ENCODE measurements around the gene ZCCHC9. TPM values are rescaled to one million over a fixed set of nuclear protein-coding genes. Genes with fewer than 3 reads are reported as not detected.

Gene ZCCHC9
- total RNA-seq, 1 experiment from 2014 or later, result 32.2 TPM

DNA sequence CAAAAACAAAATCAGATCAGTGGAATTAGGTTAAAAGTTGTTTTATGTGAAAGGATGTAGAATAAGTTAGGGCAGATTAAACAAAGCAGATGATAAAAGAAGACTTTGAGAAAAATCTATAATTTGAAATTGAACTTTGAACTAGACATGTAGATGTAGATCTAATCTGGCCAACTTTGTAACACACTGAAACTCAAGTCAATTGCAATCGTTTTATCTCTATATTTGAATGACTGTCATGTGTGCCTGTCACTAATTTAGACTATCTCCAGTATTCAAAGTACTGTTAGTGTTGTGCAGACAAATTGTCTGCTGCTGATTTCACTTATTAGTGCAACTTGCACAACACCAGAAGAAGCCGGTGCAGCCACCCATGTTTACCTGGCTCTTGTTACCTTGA, 52.7 kb downstream of the ZCCHC9 start:
- no peak overlapping the region for H2BK20ac ChIP-seq (ENCODE audit: low read depth, low read length, poor library complexity, severe bottlenecking)
- no peak overlapping the region for H3K4ac ChIP-seq (ENCODE audit: low read depth, low read length)
- H4K8ac ChIP-seq (replicated peaks; ENCODE audit: insufficient read length, low read depth, low read length), result no peak overlapping the region
- H3K9me3 ChIP-seq (ENCODE audit: control insufficient read depth, low read depth, low read length), result no peaks in the 10 kb centered on the region
- no peak overlapping the region for H3K9ac ChIP-seq (ENCODE audit: extremely low read depth, insufficient read length, low read length)
- no peak overlapping the region for H4K91ac ChIP-seq (ENCODE audit: insufficient read length, low read depth, low read length)
- no peaks in the 10 kb centered on the region for H3K27me3 ChIP-seq (ENCODE audit: insufficient read depth, low read length)
- H3K23ac ChIP-seq (ENCODE audit: insufficient read length, low read depth, low read length), result no peak overlapping the region
- TF ChIP-seq, protein P1, sequence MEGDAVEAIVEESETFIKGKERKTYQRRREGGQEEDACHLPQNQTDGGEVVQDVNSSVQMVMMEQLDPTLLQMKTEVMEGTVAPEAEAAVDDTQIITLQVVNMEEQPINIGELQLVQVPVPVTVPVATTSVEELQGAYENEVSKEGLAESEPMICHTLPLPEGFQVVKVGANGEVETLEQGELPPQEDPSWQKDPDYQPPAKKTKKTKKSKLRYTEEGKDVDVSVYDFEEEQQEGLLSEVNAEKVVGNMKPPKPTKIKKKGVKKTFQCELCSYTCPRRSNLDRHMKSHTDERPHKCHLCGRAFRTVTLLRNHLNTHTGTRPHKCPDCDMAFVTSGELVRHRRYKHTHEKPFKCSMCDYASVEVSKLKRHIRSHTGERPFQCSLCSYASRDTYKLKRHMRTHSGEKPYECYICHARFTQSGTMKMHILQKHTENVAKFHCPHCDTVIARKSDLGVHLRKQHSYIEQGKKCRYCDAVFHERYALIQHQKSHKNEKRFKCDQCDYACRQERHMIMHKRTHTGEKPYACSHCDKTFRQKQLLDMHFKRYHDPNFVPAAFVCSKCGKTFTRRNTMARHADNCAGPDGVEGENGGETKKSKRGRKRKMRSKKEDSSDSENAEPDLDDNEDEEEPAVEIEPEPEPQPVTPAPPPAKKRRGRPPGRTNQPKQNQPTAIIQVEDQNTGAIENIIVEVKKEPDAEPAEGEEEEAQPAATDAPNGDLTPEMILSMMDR (conservative IDR thresholded peaks at IDR 0.05), result no peak
- H3K36me3 Mint-ChIP-seq (ENCODE audit: insufficient read depth in 1 of 3, low read depth in 3 of 3), result no peaks in the 10 kb centered on the region
- H3K27ac Mint-ChIP-seq, result no peak overlapping the region
- H2BK120ac ChIP-seq (ENCODE audit: low read depth, low read length, poor library complexity, severe bottlenecking), result no peak overlapping the region
- no peaks in the 10 kb centered on the region for H3K4me1 ChIP-seq (ENCODE audit: insufficient read depth, low read length)
- H3K56ac ChIP-seq (ENCODE audit: insufficient read length, low read depth, low read length), result no peak overlapping the region
- no peak overlapping the region for H2AK5ac ChIP-seq (ENCODE audit: insufficient read length, low read length)
- no peak overlapping the region for H3K18ac ChIP-seq (ENCODE audit: insufficient read length, low read depth, low read length)
- no peak overlapping the region for H2AFZ ChIP-seq (ENCODE audit: low read length)
- no peaks in the 10 kb centered on the region for H3K9me3 Mint-ChIP-seq
- H3K79me1 ChIP-seq (ENCODE audit: insufficient read depth, low read depth, low read length, poor library complexity, severe bottlenecking), result no peaks in the 10 kb centered on the region
- H3K4me1 Mint-ChIP-seq, result peaks cover 14 to 20% of the 10 kb centered on the region in 2 experiments
- no peak overlapping the region for H2BK12ac ChIP-seq (ENCODE audit: insufficient read length, low read depth, low read length)
- no peak overlapping the region for H4K5ac ChIP-seq (ENCODE audit: insufficient read length, low read depth, low read length)
- H3K23me2 ChIP-seq (ENCODE audit: insufficient read length, low read depth, low read length, poor library complexity, severe bottlenecking), result no peaks in the 10 kb centered on the region
- H3T11ph ChIP-seq (ENCODE audit: low read length), result no peak overlapping the region
- no CpG with 5 or more reads among the region's 2 CpGs for WGBS (ENCODE audit: extremely low coverage, insufficient read length, low lambda C conversion rate)
- no peak overlapping the region for H3K4me3 Mint-ChIP-seq
- H2BK5ac ChIP-seq (ENCODE audit: insufficient read length, low read length), result no peak overlapping the region
- DNase-seq, result no peak
- no peak overlapping the region for H3K27ac ChIP-seq (ENCODE audit: insufficient read length, low read depth, low read length)
- H4K20me1 ChIP-seq (ENCODE audit: control insufficient read depth, insufficient read depth, insufficient read length), result no peaks in the 10 kb centered on the region
- no peak overlapping the region for H2BK15ac ChIP-seq (ENCODE audit: low read depth, low read length)
- no peaks in the 10 kb centered on the region; the same call in 1 of the 2 replicates for H3K27me3 Mint-ChIP-seq (ENCODE audit: low read depth)
- no peak overlapping the region for H3K4me2 ChIP-seq (ENCODE audit: insufficient read depth, insufficient read length, low read length)
- no peak overlapping the region for H3K14ac ChIP-seq (ENCODE audit: insufficient read depth, low read length)
- no peaks in the 10 kb centered on the region for H3K79me2 ChIP-seq (ENCODE audit: insufficient read depth, low read length)

Data from H9 (cell line).